Endometrial microvascular endothelial cells (primary cell): Measurements from ENCODE around the gene ADH6. TPM values are rescaled to one million over a fixed set of nuclear protein-coding genes. Genes with fewer than 3 reads are reported as not detected.
"Not testable (repeated sequence)": the region's sequence is repeated elsewhere in the genome, so short reads cannot be mapped to it uniquely, and the experiment has no call there.

Source experiments
- in situ Hi-C: cut with HindIII; loops from 2 replicates; pipeline ENCODE4 v1.10.0; 2017; ENCODE audit warnings: low sequenced_read_pairs, low pct_unique_long_range_greater_than_20kb; ENCODE audit errors: inconsistent ontology term
- total RNA-seq: library from RNA; depleted of rRNA; stranded (reverse); fragments of >200 nt; gene quantifications from one replicate; pipeline ENCODE4 v1.2.3, GENCODE V29; 2015; ENCODE audit errors: inconsistent ontology term

The ADH6 gene
- total RNA-seq, 1 donor from 2014 or later, result not detected

DNA sequence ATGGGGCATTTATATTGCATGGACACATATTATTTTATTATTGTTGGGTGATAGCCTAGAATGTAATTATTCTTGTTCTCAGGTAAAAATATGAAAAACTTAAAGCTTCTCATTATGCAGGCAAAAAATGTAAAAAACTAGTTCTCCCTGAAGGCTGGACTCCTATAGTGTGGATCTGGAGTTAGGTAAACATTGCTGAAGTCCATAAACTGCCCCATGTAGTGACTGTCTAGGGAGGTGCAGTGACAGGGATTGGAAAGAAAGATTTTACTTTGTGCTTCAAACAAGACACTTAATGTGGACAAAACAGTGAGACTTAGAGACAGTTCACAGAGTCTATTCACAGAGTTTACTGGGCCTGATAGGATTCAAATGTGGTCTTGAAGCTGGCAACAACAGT, 17.0 kb downstream of the ADH6 start:
- in situ Hi-C loops, result no loop called here

DNA sequence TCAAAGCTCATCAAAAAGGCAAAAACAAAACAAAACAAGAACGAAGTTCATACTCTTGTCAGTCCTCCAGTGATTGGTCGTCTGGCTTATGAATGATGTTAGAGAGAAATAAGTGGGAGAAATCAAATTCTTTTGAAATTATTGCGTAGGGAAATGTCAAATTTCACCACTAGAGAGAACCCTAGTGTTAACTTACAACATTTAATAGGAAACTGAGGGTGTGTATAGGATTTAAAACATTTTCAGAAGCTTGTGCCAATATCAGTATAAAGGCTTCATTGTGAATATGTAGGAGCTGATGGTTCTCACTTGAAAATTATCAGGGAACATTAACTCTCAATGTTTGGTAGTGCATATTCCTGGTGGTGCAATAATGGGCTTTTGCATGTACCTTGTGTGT, 17.4 kb downstream of the ADH6 start:
- in situ Hi-C loops, result no loop called here

DNA sequence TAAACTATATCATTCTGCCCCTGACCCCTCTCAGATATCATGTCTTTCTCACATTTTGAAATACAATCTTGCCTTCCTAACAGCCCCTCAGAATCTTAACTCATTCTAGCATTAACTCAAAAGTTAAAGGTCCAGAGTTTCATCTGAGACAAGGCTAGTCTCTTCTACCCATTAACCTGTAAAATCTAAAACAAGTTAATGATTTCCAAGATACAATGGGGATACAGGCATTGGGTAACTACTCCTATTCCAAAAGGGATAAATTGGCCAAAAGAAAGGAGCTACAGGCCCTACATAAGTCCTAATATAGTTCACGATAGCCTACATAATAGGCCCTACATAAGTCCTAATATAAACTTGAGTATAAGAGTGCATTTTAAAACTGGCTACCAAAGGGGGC, 18.9 kb downstream of the ADH6 start:
- in situ Hi-C loops, result no loop called here

DNA sequence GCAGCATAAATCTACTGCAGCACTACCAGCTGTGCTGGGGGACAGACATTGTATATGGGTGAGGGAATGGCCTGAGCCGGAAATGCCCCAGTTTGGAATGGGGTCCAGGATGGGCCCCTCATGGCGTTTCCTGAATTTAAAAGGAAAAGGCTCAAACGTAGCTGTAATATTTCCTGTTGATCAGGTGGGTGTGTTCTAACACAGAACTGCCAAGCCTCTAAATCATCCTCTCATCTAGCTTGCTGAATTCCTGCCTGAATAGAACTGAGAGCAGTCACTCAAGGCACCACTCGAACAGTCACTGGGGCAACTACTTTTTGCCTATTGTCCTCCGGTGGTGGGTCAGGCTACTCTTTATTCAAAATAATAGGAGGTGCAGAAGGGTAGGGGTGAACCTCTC, 28.7 kb downstream of the ADH6 start:
- in situ Hi-C loops, result no loop called here

DNA sequence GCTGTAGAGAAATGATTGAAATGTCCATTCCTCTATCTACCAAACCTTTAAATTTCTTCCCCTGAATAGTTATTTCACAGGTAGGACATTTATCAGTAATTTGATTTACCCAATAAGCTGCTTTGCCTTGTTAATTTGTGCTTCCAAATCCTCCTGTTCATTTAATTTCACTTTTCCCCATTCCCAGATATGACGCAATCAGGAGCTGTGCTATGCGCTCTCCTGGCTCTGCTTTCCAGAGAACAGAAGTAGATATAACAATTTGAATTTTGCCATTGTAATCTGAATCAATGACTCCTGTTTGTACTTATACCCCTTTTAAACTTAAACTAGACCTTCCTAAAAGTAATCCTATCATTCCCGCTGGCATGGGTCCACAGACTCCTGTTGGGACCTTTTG, 29.1 kb downstream of the ADH6 start:
- in situ Hi-C loops, result not testable (repeated sequence)

DNA sequence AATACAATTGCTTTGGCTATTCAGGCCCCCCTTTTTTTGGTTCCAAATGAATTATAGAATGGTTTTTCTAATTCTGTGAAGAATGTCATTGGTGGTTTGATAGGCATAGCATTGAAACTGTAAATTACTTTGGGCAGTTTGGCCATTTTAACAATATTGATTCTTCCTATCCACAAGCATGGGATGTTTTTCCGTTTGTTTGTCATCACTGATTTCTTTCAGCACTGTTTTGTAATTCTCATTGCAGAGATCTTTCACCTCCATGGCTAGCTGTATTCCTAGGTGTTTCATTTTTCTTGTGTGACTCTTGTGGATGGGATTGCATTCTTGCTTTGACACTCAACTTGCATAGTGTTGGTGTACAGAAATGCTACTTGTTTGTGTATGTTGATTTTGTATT, 33.0 kb downstream of the ADH6 start:
- in situ Hi-C loops, result no loop called here

DNA sequence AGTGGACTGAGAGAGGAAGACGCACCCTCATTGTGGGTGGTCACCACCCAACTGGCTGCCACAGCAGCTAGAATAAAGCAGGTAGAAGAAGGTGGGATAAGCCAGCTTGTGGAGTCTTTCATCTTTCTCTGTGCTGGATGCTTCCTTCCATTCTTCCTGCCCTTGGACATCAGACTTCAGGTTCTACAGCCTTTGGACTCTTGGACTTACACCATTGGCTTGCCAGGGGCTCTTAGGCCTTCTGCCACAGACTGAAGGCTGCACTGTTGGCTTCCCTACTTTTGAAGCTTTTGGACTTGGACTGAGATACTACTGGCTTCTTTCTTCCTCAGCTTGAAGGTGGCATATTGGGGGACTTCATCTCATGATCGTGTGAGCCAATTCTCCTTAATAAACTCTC, 33.5 kb downstream of the ADH6 start:
- in situ Hi-C loops, result no loop called here

DNA sequence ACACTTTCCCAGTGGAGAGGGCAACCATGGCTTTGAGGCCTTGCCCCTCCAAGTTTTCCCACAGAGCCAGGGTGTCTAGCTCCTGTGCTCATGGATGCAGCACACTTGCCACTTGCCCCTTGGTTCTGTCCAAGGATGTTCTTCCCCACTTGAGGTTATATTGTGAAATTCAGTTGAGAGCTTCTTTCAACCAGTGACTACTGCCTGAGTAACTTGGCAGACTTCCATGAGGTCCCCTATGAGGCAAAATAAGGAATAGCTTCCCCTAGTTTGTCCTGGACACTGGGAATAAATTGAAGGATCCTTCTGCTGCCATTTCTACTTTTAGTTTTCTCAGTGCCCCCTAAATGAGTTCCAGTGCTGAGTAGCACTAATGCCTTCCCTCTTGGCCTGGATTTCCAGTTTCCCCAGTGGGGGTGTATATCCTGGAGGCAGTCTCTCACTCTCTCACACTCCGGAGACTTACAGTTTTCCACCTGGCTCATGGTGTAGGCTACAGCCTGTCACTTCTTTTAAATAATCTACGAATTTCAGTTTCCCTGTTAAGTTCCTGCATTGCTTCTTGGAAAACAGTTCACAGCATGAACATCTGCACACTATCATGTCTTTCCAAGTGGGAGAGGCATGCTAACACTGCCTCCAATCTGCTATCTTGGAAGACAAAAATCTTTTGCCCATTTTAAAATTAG, 38.5 kb downstream of the ADH6 start:
- in situ Hi-C loops, result no loop called here

DNA sequence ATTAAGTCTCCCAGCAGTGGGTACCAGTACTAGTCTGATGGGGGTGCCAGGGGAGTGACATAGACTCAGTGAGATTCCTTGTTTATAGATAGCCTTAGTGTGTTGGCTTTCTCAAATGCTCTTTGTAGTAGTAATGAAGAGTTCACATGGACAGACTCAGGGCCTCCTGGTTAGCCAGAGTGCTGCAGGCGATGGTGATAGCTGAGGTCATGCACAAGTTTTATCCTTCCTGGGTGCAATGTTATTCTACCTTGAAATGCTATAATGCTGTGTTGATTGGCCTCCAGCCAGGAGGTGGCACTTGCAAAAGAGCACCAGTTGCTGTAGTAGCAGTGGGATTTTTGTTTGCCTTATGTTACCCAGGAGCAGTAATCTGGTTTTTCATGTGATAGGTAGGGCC, 39.4 kb downstream of the ADH6 start:
- in situ Hi-C loops, result no loop called here

DNA sequence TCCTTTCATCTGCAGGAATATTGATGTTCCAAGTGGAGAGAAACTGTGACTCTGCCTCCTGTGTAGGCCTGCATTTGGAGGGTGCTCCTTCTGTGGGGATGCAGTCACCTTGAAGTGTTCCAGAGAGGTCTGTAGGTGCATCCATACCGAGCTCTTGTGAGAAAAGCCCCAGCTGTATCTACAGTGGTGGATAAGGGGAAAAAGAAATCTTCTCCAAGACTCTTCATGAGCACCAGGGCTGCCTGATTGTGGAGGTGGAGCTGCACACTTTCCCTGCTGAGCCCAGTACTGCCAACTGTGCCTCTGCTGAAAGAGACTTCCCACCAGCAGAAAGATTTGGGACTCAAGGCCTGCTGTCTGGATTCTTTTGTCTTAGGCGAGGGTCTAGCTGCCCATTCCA, 39.9 kb downstream of the ADH6 start:
- in situ Hi-C loops, result no loop called here

DNA sequence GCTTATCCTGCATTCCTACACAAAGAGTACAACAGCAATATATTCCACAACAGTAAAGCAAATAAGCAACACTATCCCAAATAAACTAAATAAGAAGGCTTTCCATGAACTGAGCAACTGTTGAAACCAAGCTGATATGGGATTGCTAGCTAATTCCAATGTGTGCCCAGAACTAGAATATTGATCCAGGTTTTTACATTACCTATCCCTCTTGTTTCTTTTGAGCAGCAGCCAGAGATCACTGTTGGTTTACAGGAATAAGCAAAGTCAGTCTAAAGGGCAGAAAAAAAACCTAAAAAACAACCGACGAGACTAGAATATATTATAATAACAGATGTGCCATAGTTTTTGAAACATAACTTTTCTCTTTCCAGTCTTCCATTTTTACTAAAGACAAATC, 52.5 kb downstream of the ADH6 start:
- in situ Hi-C loops, result no loop called here

DNA sequence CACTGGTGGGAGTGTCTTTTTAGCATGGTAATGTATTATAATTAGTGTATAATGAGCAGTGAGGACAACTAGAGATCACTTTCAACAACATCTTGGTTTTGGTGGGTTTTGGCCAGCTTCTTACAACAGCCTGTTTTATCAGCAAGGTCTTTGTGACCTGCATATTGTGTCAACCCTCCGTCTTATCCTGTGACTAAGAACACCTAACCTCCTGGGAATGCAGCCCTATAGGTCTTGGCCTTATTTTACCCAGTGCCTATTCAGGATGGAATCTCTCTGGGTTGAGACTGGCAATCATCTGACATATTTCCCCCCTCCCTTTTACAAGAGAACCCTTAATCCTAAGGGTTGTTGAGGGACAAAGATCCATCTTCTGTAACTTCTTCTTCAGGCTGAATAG, 53.1 kb downstream of the ADH6 start:
- in situ Hi-C loops, result no loop called here

DNA sequence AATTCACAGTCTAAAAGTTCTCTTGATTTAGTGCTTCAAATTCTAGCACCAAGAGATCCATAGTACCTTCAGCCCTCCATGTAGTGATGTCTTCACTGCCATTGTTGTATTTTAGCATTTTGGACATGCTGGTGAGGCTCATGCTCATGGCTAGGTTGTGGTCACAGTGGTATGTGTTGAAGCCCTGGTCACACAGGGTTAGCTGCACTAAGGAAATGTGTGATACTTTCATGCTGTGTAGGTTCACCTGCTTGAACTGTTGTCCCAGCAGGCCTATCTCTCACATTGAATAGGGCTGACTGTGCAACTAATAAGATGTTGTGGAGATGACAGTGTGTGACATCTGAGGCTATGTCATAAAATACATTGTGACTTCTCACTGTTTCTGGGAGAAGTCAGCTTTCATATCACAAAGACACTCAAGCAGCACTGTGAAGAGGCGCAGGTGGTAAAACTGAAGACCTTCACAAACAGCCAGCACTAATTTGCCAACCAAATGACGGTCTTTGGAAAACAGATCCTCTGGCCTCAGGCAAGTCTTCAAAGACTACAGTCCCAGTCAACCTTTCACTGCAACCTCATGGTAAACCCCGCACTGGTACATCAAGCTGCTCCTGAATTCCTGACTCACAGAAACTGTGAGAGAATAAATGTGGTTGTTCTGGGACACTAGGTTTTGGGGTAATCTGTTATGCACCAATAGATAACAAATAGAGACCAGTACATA, 57.5 kb downstream of the ADH6 start:
- in situ Hi-C loops, result no loop called here

DNA sequence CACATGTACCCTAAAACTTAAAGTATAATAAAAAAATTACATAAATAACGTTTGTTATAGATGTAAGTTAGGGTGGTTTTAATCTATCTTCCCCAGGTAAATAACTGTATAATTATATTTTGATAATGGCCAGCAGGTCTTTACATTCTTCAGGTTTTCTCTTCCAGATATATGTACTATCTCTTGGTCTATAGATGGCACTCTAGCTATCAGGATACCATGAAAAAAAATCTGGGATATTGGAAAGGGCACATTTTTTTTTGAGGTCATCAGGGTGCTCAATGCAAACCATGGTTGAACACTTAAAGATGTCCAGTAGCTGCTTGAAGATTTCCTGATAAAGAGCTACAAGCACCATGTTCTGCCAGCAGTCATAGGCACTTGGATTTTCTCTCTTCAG, 59.3 kb downstream of the ADH6 start:
- in situ Hi-C loops, result no loop called here

DNA sequence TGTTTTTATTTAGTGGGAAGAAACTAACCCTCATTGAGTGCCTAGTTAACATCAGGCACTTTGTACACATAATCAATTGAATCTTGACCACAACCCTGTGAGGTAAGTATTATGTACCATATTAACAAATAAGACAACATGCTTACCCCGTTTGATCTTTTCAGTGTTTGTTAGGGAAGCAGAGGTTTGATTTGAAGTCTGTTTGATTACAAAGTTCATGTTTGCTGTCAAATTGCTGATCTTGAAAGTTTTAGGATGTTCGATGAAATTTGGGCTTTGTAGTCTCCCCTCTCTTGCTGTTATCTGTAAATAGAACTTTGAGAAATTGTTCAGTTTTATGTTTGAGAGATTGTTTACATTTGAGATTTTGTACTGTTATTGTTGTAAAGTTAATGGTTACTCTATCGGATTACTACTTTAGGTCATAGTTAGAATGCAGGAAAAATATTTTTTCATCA, 61.5 kb downstream of the ADH6 start:
- in situ Hi-C loops, result no loop called here

DNA sequence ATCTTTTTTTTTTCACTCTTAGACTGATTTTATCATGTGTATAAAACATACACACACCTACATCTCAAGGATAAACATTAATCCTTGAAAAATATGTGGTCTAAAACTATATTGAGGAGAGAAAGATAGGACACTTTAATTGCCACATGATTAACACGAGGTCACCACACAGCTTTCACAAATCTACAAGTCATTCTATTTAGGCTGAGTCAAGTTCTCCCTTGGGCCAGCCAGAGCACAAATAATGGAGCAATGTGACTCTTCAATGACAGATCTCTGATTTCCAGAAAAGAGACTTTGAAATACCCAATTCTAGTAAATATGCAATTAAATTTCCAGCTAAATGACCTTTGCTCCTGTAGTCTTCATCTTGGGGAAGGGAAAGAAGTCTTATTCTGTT, 62.1 kb downstream of the ADH6 start:
- in situ Hi-C loops, result no loop called here

DNA sequence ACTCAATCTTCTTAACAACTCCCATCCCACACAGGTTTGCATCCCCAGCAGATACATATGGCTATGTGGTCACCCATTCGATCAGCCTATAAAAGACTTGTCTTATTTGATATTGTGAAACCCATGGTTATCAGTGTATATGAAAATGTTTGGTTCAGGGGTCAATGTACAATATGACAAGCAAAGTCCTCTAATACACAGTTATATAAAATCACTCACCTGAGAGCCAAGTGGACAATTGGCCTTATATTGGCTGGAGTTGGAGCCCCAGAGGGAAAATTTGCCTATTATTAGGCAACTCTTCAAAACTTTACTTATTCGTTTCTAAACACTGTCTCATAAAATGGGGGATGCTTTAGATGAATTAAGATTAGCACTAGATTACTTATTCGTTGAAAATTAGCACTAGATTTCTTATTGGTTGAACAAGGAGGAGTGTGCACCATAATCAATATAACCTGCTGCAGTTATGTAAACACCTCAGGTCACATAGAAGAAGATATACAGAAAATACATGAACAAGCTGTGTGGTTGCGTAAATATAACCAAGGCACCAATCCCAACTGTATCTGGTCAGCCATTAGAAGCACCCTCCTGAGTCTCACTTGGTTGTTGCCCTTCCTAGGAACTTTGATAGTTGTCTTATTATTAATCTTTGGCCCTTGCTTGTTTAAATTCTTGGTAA, 64.2 kb downstream of the ADH6 start:
- in situ Hi-C loops, result no loop called here
